EL (cell line): ENCODE data around the gene ARHGEF7.

ENCODE experiments used
- DNase-seq: peaks from one replicate; pipeline ENCODE4 v3.0.0-alpha.2; 2016

The ARHGEF7 gene

DNA sequence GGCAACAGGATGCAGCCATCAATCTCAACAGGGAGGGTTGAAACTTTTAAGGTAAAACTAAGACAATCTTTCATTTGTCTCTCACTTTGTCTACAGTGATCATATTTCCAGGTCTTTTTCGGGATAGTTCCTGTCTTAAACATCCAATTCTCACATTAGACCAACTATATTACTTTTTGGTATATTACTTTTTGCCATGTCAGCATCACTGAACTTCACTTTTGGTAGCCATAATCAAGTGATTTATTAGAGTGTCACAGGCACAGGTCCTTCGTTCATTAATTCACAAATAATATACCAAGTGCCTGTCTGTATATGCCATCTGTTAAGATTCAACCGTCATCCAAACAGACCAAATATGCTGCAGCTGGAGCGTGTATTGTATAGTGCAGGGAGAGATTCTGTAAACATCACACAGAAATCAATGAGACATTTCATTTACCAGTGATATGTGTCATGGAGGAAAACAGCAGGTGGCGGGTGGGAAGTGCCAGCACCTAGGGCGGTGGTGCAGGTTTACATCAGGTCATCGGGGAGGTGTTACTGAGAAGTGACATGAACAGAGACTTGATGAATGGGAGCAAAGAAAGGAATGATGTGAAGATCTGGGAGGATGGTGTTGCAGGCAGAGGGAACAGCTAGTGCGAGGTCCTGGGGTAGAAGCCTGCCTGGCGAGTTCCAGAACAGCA, 24.9 kb downstream of the ARHGEF7 start:
- DNase-seq = no peak

DNA sequence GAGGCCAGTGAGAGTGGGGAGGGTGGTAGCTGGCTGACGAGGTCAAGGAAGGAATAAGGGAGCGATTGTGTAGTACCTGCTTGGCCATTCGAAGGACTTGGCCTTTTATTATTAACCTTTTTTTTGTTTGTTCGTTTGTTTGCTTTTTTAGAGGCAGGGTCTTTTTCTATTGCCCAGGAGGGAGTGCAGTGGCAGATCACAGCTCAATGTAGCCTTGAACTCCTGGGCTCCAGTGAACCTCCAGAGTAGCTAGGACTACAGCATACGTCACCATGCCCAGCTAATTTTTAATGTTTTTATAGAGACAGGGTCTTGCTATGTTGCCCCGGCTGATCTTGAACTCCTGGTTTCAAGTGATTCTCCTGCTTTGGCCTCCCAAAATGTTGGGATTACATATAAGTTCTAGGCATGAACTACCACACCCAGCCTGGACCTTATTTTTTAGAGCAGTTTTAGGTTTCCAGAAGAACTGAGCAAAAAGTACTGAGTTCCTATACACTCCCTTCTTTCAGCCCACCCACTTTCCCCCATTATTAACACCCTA, 25.5 kb downstream of the ARHGEF7 start:
- no peak for DNase-seq

DNA sequence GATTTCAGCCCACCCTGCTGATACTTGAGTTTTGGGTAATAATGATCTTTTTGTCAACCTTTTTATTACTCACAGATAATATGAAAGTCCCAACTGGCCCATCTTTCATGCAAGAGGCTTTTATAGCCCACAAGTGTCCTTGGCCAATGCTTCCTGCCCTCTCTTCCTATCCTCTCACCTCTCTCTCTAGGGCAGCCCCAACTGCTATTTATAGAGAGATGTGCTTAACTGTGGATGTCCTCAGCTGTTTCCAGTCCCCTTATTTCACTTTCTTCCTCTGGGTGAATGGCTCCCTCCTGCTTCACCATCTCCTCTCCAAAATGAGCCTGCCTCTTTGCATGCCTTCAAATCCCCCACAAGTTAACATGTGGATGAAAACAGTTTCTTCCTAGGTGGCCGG, 27.4 kb downstream of the ARHGEF7 start:
- DNase-seq = no peak

DNA sequence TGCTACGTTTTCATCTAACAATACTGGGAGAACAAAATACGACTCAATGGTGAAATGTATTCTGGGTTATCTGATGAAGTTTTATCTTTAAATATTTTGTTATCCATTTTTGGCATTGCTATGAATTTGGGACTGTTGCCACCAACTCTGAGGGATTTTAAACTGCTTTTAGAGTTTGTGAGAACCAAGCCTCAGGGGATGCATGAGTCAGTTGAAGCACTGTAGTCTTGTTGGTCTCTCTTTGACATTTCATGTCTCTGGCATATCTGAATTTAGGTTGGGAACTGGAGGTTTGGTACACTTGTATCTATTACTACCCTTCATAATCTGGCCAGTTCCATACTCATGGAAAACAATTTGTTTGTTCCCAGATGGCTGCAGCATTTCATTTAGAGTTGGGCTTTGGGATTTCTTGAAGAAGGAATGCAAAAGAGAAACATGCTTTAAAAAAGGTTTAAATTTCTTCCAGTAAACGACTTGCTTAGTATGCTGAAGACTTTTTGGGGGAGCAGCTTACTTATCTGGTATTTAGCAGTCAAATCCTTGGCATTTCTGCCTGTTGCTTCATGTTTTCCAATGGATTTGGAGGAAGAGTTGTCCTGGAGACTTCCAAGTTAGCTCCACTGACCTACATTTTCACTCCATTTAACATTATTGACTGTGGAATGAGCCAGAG, 28.9 kb downstream of the ARHGEF7 start:
- DNase-seq = peak; percentile 10

DNA sequence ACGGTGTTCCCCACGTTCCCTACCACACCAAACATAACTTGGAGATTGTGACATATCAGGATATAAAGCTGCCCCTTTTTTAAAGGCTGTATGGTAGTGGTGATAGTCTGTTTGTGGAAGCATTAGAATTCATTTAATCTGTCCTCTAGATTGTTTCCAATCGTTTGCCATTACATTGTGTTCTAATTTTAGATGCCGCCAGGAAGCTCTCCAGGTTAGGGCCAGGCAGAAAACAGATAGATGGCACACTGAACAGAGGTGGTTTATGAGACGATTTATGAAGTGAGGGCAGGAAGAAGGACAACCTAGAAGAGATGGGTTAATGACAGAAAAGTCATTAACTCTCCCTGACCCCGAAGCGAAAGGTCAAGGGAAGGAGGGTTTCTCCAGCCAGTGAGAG, 30.0 kb downstream of the ARHGEF7 start:
- no peak for DNase-seq

DNA sequence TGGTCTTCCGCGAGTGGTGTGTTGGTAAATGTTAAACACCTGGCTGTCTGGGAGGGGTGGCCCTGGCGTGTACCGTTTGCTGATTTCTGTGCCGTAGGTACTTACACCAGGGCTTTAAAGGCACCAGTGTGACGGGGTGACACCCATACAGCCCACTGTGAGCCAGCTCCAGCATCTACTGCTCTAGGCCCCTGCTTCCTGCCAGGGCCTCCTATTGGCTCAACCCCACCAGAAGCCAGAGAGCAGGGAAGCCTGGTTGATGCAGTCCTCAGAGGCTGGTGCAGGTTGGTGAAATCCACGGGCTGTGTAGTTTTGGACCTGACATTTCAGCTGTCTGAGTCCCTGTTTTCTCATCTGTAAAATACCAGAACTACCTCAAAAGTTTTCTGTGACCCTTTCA, 30.4 kb downstream of the ARHGEF7 start:
- no peak for DNase-seq

DNA sequence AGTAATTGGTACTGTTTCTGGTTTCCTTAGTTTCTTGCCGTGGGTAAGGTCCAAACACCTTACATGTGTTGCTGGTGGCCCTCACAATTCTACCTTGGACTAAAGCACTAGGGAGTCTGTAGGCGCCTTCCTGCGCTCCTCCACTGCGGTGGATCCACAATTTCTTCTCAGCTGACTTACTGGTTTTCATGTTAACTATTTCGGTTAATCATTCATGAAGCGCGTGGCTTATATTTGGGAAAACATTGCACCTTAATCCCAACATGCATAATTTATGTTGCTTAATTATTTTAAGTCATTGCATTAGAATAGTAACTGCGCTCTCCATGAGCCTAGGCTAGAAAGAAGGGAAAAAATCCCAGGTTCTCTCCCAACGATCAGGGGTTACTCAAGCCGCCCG, 37.7 kb downstream of the ARHGEF7 start:
- DNase-seq = no peak

DNA sequence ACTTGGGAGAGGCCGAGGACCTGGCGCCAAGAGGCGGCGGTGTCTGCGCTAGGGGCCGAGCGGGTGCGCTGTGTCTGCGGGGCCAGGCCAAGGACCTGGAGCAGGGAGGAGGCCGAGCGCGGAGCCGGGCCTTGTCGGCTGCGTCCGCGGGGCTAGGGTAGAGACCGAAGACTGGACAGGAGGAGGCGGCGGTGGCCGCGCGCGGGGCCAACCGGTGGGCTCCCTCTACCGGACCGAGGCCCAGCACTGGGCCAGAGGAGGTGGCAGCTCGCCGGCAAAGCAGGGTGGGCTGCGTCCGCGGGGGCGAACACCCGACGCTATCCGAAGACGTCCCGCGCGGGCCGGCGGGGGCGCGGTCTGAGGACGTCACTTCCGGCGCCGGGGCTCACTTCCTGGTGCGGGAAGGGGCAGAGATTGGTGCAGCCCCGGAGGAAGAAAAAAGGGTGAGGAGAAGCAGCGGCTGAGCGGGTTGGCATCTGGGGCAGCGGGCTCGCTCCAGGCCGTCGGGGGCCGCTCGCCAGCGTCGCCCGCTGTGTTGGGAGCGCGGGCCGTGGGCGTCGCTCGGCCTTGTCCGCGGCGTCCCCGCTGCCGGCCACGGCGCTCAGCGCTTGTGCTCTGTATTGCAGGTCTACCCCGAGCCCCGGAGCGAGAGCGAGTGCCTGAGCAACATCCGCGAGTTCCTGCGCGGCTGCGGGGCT, 38.3 kb downstream of the ARHGEF7 start:
- DNase-seq = peak; percentile 92

DNA sequence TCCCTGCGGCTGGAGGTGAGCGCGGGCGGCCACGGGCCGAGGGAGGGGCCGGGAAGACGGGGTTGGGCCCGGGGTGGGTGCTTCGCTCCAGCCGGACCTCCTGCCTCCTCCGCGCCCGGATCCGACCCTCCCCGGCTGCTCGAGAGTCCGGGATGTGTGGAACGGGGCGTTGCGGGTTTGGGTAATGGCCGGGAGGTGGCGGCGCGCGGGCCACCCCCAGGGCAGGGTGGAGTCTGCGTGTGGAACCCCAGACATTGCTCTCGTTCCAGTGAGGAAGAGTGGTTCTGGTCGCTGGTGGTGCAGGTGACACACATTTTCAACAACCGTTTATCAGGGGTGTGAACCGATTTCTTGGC, 38.8 kb downstream of the ARHGEF7 start:
- peak; percentile 53 for DNase-seq

DNA sequence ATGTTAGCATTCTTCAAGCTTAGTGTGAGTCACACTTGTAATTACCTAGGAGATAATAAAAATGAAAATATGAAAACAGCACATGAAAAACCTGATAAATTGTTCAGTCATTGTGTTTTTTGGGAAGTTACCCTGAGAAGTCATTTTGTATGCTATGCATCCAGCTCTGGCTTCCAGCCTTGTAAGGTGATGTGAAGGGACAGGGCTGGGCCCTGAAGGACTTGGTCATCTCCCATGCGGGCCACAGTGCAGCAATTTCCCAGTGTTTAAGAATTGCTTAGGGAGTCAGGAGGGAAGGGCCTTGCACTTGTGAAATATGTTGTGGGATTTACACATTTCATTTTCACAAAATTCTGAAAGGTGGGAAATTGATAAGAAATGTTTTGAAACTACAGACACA, 41.3 kb downstream of the ARHGEF7 start:
- no peak for DNase-seq

DNA sequence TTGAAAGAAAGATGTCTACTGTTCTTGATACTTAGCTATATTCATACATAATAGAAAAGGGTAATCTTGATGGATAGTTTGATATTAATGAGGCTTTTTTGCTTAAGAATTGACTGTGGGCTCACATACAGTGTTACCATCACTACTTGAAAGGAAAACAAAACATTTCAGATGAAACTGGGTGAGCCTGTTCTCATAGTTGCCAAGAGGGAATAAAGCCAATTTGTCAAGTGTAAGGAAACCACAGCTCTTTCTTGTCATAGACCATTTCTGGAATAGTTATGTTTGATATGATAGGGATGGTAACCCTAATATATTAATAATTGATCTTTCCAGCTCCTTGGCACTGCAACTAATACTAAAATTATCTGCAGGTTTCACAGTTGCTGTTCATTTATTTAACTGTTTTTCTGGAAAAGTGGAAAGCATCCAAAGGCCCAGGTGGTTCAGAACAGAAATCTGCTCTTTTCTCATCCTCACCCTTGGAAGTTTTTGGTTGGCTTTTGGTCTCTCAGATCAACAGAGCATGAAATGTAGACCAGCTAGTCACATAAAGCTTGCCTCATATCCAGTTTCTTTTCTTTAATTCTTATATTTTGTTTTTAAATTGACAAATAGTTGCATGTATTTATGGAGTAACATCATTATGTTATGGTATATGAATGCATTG, 43.2 kb downstream of the ARHGEF7 start:
- no peak for DNase-seq

DNA sequence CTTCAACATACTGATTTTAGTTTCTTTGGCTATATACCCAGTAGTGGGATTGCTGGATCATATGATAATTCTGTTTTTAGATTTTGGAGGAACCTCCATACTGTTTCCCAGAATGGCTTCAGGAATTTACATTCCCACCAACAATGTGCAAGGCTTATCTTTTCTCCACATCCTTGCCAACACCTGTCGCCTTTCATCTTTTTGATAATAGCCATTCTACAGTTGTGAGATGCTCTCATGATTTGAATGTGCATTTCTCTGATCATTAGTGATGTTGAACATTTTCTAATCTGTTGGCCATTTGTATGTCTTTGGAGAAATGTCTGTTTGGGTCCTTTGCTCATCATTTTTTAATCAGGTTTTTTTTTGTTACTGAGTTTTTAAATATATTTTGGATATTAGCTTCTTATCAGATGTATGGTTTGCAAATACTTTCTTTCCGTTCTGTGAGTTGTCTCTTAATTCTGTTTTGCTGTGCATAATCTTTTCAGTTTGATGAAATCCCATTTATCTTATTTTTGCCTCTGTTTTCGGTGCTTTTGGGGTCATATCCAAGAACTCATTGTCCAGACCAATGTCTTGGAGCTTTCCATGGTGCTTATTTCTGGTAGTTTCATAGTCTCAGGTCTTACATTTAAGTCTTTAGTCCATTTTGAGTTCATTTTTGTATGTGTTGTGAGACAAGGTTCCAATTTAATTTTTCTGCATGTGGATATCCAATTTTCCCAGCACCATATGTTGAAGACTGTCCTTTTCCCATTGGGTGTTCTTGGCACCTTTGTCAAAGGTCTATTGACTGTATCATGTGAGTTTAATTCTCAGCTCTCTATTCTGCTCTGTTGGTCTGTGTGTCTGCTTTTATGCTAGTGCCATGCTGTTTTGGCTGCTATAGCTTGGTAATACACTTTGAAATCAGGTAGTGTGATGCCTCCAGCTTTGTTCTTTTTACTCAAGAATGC, 44.5 kb downstream of the ARHGEF7 start:
- no peak for DNase-seq

DNA sequence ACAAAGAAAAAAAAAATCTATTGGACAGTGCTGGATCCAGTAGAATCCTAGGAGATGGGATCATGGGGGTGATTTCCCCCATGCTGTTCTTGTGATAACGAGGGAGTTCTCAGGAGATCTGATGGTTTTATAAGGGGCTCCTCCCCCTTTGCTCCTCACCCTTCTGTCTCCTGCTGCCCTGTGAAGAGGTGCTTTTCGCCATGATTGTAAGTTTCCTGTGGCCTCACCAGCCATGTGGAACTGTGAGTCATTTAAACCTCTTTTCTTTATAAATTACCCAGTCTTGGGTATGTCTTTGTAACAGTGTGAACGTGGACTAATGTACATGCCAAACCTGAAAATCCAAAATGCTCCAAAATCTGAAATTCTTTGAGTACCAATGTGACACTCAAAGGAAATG, 45.5 kb downstream of the ARHGEF7 start:
- no peak for DNase-seq

DNA sequence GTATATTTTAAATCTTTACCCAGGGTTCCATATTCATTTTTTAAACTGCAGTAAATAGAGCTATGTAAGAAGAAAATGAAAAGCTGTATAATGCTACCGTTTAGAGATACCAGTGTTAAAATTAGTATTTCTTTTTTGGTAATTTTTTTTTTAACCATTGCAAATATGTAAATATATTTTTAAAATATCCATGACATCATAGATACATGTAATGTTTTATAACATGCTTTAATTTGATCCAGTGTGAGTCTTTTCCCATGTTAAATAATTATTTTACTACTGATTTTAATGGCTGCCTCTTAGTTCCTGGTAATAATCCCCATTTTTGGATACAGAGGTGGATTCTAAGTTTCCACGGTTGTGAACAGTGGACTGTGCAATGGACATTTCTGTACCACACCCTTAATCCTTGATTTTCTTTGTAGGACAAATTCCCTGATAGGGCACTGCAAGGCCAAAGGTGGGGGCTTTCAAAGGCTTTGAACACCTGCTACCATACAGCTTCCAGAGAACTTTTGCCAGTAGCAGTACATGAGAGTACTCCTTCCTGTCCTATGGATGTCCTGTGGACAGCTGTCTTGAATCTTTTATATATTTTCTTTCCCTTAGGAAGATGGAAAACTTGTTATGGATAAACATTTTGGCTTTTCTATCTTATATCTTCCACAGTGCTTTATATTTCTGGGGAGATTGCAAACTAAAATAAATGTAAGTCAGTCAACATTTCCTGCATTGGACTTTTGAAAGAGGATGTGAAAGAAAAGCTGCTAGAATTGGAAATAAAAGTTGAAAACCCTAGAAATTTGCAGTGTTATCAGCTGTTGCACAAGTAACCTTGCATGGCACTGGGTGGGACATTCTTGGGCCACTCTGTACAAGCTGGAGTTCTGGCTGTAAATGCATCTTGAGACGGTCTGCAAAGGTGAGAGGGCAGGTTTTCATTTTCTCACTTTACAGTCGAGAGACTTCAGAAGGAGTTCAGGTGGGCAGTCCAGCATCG, 46.8 kb downstream of the ARHGEF7 start:
- no peak for DNase-seq

DNA sequence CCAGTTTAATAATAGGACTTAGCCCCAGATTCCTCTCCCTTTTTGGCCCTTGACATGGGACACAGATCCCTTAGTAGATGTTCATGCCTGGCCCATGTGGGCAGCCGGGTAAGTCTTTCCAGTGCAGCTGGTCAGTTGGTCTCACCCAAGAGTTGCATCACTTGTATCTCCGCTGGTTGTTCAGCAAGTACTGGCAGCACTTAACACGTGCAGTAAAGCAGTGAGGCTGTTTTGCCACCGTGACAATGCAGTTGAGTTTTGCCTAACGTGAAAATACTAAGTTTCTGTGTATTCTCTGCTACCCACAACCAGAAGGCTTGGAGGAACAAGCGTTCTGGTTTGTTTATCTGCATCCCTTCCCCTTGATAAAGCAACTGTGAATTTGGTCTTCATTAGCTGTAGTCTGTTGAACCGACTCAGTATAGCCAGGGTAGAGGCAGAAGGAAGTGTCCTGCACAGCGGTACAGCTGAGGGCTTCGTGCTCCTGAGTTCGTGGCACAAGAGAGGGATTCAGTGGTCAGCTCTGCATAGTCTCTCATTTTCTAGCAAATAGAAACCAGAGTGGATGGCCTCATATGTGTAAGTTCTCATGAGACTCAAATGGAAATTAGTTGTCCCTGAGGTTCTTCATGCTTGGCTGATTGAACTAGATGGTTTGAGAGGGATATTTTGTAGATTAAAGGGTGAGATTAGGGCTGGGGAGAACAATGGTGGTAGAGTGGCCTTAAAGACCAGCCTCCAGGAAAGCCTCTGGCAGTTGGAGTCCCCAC, 50.3 kb downstream of the ARHGEF7 start:
- no peak for DNase-seq

DNA sequence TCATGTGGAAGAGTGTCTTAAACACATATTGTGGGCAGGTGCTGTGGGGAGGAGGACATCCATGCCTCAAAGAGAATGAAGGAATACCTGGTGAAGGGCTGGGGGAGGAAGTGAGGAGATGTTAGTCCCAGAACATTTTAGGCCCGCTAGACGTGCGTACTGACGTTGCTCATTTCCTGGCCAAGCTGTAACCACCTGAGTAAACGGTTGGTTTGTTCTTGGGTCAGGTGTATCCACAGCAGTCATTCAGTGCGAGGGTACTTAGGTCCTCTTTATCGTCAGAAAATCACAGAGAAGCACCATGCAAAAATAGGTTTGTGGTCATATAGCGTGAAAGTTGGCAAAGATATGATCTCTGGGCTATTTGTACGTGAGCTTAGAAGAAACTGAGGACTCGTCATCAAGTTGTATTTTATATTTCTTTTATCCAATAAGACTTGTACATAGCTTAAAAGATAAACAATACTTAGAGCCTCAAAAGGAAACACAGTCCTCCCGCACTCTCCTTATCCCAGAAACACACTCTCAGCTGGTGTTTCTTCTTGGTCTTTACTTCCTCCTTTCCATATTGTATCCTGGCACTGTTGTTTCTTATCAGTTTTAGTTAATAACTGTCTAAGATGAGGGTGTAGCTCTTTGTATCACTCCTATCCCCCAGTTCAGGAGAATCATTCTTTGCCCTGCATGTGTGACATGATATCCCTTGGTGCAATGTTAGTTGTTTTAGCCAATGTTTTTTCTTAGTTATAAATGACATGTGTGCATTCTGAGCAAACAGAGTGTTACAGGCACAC, 52.0 kb downstream of the ARHGEF7 start:
- no peak for DNase-seq

DNA sequence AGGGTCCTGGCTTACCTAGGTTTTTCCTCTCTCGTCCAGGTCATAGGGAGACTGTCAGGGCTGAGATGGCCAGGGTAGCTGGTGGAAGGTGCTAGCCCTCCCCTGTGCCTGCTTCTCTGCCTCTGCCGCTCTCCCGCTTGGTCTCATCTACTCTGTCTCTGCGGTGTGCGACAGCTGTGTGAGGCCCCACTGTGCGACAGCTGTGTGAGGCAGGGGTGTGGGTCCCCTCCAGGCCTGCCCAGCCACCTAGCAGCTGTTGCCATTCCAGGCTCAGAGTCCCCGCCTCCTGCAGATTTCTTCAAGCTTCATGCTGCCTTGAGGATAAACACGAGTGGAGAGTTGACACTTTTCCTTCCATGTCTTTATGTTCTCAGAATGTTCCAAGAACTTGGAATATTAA, 53.0 kb downstream of the ARHGEF7 start:
- no peak for DNase-seq

DNA sequence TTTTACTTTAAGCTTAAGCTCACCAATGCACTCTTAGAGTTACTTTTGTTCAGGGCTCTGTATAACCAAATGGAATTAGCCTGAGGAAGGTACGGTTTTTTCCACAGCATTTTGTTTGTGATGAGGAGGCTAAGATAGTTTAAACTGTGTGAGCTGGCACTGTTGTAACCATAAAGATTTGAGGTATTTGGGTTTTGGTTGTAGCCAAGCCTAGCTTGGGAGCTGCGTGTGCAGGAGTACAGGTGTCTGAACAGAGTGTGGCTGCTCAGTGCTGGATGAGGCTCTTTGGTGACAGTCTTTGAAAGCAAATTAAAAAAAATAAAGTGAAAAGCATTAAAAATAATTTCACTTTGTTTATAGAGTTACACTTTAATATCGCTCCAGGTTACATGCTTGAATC, 56.0 kb downstream of the ARHGEF7 start:
- DNase-seq = no peak

DNA sequence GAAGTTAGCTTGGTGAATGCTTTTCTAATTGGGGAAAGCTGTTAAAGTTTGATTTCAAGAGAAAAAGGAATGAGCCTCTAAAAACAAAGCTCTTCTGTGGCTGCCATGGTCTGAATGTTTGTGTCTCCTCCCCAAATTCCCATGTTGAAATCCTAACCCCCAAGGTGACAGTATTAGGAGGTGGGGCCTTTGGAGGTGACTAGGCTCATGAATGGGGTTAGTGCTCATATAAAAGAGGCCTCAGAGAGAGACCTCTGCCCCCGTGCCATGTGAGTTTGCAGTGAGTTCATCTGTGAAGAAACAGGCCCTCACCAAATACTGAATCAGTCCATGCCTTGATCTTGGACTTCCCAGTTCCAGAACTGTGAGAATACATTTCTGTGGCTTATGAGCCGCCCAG, 56.5 kb downstream of the ARHGEF7 start:
- no peak for DNase-seq
